ENCODE results near the gene SULT1A3. TPM values are rescaled to one million over a fixed set of nuclear protein-coding genes. Genes with fewer than 3 reads are reported as not detected.
"Not testable (repeated sequence)": the region's sequence is repeated elsewhere in the genome, so short reads cannot be mapped to it uniquely, and the experiment has no call there.

Gene SULT1A3
- total RNA-seq, 4 donors from 2014 or later, result 97.4 to 195 (median 133) TPM

GRCh38 chr16:30194172-30194925 is 4.7 kb upstream of the SULT1A3 start:
- H3K27me3 ChIP-seq, H3K4me1 ChIP-seq, H3K9me3 ChIP-seq, H3K36me3 ChIP-seq: not testable (repeated sequence)
- peak overlapping the region; percentile 61 to 91 (median 74) for H3K27ac ChIP-seq
- peak overlapping the region; percentile 42 to 66 (median 49) for H3K4me3 ChIP-seq
- DNase-seq, result peak in 1 of 3 donors; percentile 44

- H3K9me3 ChIP-seq, H3K36me3 ChIP-seq, H3K4me3 ChIP-seq, H3K4me1 ChIP-seq, H3K27me3 ChIP-seq: not testable (repeated sequence)
- peak in 1 of 3 donors; percentile 33 for DNase-seq
- H3K27ac ChIP-seq, result peak overlapping the region in 1 of 4 donors; percentile 57
These were observed 2.1 kb upstream of the SULT1A3 start for GRCh38 chr16:30197001-30197400.

DNA sequence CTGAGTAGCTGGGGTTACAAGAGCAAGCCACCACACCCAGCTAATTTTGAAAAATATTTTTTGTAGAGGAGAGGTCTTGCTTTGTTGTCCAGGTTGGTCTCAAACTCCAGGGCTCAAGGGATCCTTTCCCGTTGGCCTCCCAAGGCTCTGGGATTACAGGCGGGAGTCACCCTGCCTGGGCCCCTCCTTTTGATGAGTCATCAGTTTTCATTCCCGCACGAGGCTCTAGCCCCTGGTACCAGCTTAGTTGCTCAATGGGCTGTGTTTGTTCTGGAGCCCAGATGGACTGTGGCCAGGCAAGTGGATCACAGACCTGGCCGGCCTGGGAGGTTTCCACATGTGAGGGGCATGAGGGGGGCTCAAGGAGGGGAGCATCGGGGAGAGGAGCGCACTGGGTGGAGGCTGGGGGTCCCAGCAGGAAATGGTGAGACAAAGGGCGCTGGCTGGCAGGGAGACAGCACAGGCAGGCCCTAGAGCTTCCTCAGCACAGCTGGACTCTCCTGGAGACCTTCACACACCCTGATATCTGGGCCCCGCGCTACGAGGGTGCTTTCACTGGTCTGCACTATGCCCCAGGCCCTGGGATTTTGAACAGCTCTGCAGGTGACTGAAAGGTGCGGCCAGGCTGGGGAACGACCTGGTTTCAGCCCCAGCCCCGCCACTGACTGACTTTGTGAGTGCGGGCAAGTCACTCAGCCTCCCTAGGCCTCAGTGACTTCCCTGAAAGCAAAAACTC is 721 bp downstream of the SULT1A3 start:
- H3K27ac ChIP-seq, H3K36me3 ChIP-seq, DNase-seq, H3K4me1 ChIP-seq, H3K9me3 ChIP-seq, H3K27me3 ChIP-seq, H3K4me3 ChIP-seq: not testable (repeated sequence)

- not testable (repeated sequence) for H3K9me3 ChIP-seq, H3K36me3 ChIP-seq, H3K4me1 ChIP-seq, H3K27me3 ChIP-seq
- peak overlapping the region; percentile 47 to 66 (median 52) for H3K4me3 ChIP-seq
- DNase-seq, result peak in 1 of 3 donors; percentile 47
- H3K27ac ChIP-seq, result peak overlapping the region in 2 of 4 donors; percentile 62 to 68
These were observed 6.6 kb downstream of the SULT1A3 start for GRCh38 chr16:30205541-30206236.

- H3K36me3 ChIP-seq, H3K4me1 ChIP-seq, H3K9me3 ChIP-seq, H3K27me3 ChIP-seq, DNase-seq: not testable (repeated sequence)
- Histone ChIP-seq H3K27ac (peak overlapping the region in 1 of 4 donors; percentile 62), H3K4me3 (peak overlapping the region; percentile 47 to 66 (median 52))
These were observed 7.2 kb downstream of the SULT1A3 start for GRCh38 chr16:30206252-30206651.

GRCh38 chr16:30207063-30207704 is 8.1 kb downstream of the SULT1A3 start:
- peak in 2 of 3 donors; percentile 15 to 53 for DNase-seq
- not testable (repeated sequence) for H3K27me3 ChIP-seq, H3K36me3 ChIP-seq, H3K4me1 ChIP-seq, H3K9me3 ChIP-seq, H3K4me3 ChIP-seq, H3K27ac ChIP-seq

GRCh38 chr16:30209032-30209431 is 10.0 kb downstream of the SULT1A3 start:
- H3K36me3 ChIP-seq, H3K4me1 ChIP-seq, H3K4me3 ChIP-seq, H3K9me3 ChIP-seq, H3K27me3 ChIP-seq, H3K27ac ChIP-seq: not testable (repeated sequence)
- DNase-seq, result peak in 2 of 3 donors; percentile 71 to 75

GRCh38 chr16:30211414-30211813 is 12.4 kb downstream of the SULT1A3 start:
- H3K4me1 ChIP-seq, H3K4me3 ChIP-seq, H3K27me3 ChIP-seq, H3K36me3 ChIP-seq, H3K9me3 ChIP-seq, H3K27ac ChIP-seq, DNase-seq: not testable (repeated sequence)

DNA sequence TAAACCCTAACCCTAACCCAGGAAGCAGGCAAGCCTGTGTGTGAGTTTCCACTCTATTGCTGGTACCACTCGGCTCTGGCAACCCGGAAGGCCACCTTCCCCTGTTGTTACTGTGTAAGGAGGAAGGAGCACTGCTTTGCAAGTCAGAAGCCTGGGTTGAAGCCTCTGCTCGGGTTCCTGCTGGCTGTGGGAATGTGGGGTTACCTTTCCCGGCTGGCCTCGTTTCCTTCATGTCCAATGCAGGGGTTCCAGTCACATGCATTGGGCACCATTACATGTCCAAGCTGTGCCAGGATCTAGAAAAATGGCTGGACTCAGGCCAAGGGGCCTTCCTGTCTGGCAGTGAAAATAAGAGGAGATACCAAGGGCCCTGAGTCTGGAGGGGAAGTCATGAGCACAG is 18.0 kb downstream of the SULT1A3 start:
- peak in 1 of 3 donors; percentile 45 for DNase-seq
- H3K27me3 ChIP-seq, H3K36me3 ChIP-seq, H3K4me3 ChIP-seq, H3K4me1 ChIP-seq, H3K27ac ChIP-seq, H3K9me3 ChIP-seq: not testable (repeated sequence)

DNA sequence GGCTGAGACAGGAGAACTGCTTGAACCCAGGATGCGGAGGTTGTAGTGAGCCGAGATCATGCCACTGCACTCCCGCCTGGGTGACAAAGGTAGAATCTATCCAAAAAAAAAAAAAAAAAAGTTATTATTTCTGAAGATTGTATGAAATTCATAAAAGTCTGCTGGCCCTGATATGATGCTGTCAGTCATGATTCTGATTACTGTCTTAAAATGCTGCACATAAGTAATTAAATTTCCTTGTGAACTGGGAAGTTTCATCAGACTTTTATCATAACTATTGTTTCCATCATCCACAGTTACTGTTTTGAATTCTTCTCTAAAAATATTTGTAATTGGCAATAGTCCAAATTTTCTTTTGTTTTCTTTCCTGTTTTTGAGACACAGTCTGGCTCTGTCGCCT is 49.3 kb downstream of the SULT1A3 start, which contains the start of gene NPIPB13:
TSS of gene NPIPB13 (minus strand) at position 101 of the 400 bp plus-strand sequence. CDS start 2,906 bp downstream, outside the sequence.
- not testable (repeated sequence) for H3K27me3 ChIP-seq, H3K4me3 ChIP-seq, H3K9me3 ChIP-seq, H3K27ac ChIP-seq, DNase-seq, H3K4me1 ChIP-seq, H3K36me3 ChIP-seq

Small RNA genes lying within 50 kb of the gene (small RNA-seq; reads per million reads assigned to genes)
- 0 reads per million in 2 donors for gene AC106782.4

Other genes with a start within 250 kb of the SULT1A3 start
- 100 to 1,000 TPM; 103 to 201 (median 170) TPM for gene TMEM219, start 237.2 kb upstream of the SULT1A3 start, total RNA-seq
- gene TAOK2, start 225.4 kb upstream of the SULT1A3 start, total RNA-seq, result 100 to 1,000 TPM in 1 of 4 donors, 10 to 100 TPM in 3; 78.1 to 123 (median 90.9) TPM
- gene HIRIP3, start 203.6 kb upstream of the SULT1A3 start, total RNA-seq, result 10 to 100 TPM in 3 of 4 donors, 1 to 10 TPM in 1; 5.8 to 15.1 (median 13.1) TPM
- 10 to 100 TPM; 46.6 to 85.8 (median 75.9) TPM for gene INO80E, start 203.0 kb upstream of the SULT1A3 start, total RNA-seq
- 1 to 10 TPM in 3 of 4 donors, not detected in 1; 2.5 to 4.9 (median 2.9) TPM for gene DOC2A, start 188.2 kb upstream of the SULT1A3 start, total RNA-seq
- gene C16orf92, start 176.1 kb upstream of the SULT1A3 start, total RNA-seq, result not detected
- gene TLCD3B, start 168.0 kb upstream of the SULT1A3 start, total RNA-seq, result not detected
- gene ALDOA, start 133.5 kb upstream of the SULT1A3 start, total RNA-seq, result 1,000 to 10,000 TPM in 1 of 4 donors, 100 to 1,000 TPM in 3; 427 to 1,063 (median 887) TPM
- 10 to 100 TPM; 43.7 to 79.4 (median 56.6) TPM for gene PPP4C, start 123.3 kb upstream of the SULT1A3 start, total RNA-seq
- 1 to 10 TPM in 3 of 4 donors, under 1 TPM in 1; 0.53 to 3.4 (median 2.2) TPM for gene TBX6, start 107.3 kb upstream of the SULT1A3 start, total RNA-seq
- 100 to 1,000 TPM in 2 of 4 donors, 10 to 100 TPM in 2; 85.8 to 144 (median 113) TPM for gene YPEL3, start 103.0 kb upstream of the SULT1A3 start, total RNA-seq
- 10 to 100 TPM in 3 of 4 donors, 1 to 10 TPM in 1; 9.1 to 25.6 (median 14.6) TPM for gene GDPD3, start 85.7 kb upstream of the SULT1A3 start, total RNA-seq
- 100 to 1,000 TPM; 131 to 249 (median 191) TPM for gene MAPK3, start 76.0 kb upstream of the SULT1A3 start, total RNA-seq
- 100 to 1,000 TPM in 1 of 4 donors, 10 to 100 TPM in 3; 21.2 to 205 (median 32.1) TPM for gene CORO1A, start 15.7 kb upstream of the SULT1A3 start, total RNA-seq
- 100 to 1,000 TPM; 227 to 487 (median 370) TPM for gene BOLA2B, start 5.6 kb upstream of the SULT1A3 start, total RNA-seq
- 100 to 1,000 TPM in 3 of 4 donors, 10 to 100 TPM in 1; 56.1 to 283 (median 260) TPM for gene SLX1A, start 5.4 kb upstream of the SULT1A3 start, total RNA-seq
- 1 to 10 TPM in 3 of 4 donors, not detected in 1; 5.9 to 9.9 (median 8.3) TPM for gene NPIPB13, start 49.2 kb downstream of the SULT1A3 start, total RNA-seq
- 10 to 100 TPM; 32.2 to 39.9 (median 35.3) TPM for gene CD2BP2, start 156.1 kb downstream of the SULT1A3 start, total RNA-seq
- gene TBC1D10B, start 171.2 kb downstream of the SULT1A3 start, total RNA-seq, result 10 to 100 TPM; 37.1 to 58.2 (median 48.9) TPM
- not detected for gene MYL11, start 175.5 kb downstream of the SULT1A3 start, total RNA-seq
- 10 to 100 TPM in 2 of 4 donors, 1 to 10 TPM in 2; 7.2 to 65.2 (median 9.8) TPM for gene SEPTIN1, start 183.3 kb downstream of the SULT1A3 start, total RNA-seq
- 1 to 10 TPM; 4.2 to 9.7 (median 7.1) TPM for gene ZNF48, start 196.2 kb downstream of the SULT1A3 start, total RNA-seq
- gene ZNF771, start 208.4 kb downstream of the SULT1A3 start, total RNA-seq, result 10 to 100 TPM in 2 of 4 donors, 1 to 10 TPM in 2; 5.4 to 15.7 (median 8.5) TPM
- gene DCTPP1, start 230.8 kb downstream of the SULT1A3 start, total RNA-seq, result 10 to 100 TPM; 20.7 to 33.3 (median 27.6) TPM
- 100 to 1,000 TPM in 2 of 4 donors, 10 to 100 TPM in 2; 47.9 to 130 (median 106) TPM for gene SEPHS2, start 246.6 kb downstream of the SULT1A3 start, total RNA-seq